K562 (cell line): ENCODE data around the gene LIG3. TPM values are rescaled to one million over a fixed set of nuclear protein-coding genes. Genes with fewer than 3 reads are reported as not detected.
A peak's percentile ranks its signal among the peaks of the same experiment; 100 is the strongest.

Source experiments
- ATF7 ChIP-seq: fragments of 450-650 bp; IDR thresholded peaks from 2 replicates; pipeline ENCODE4 v1.7.1; 2014; ENCODE audit warnings: mild to moderate bottlenecking, moderate library complexity
- KLF13 ChIP-seq: fragments of 450-650 bp; IDR thresholded peaks from 2 replicates; pipeline ENCODE4 v1.6.1; 2016; ENCODE audit warnings: missing genetic modification characterization, low read depth, mild to moderate bottlenecking, missing compliant biosample characterization, moderate library complexity, borderline replicate concordance
- MGA ChIP-seq: fragments of 450-650 bp; IDR thresholded peaks from 2 replicates; pipeline ENCODE4 v1.6.1; 2016; ENCODE audit warnings: mild to moderate bottlenecking, moderate library complexity
- NCOA1 ChIP-seq: fragments of 450-650 bp; IDR thresholded peaks from 2 replicates; pipeline ENCODE4 v1.6.1; 2016; ENCODE audit warnings: low read depth
- SAFB2 ChIP-seq: fragments of 200-400 bp; formaldehyde crosslinking; IDR thresholded peaks from 2 replicates; pipeline ENCODE4 v1.6.1; 2018; ENCODE audit warnings: borderline replicate concordance, low read length, low read depth, moderate library complexity; ENCODE audit not compliant: severe bottlenecking
- ZNF717 ChIP-seq: fragments of 250-450 bp; sonication (Bioruptor Pico); IDR thresholded peaks from 2 replicates; pipeline ENCODE4 v1.5.0; 2021
- polyA plus RNA-seq, 8 experiments: library from polyadenylated mRNA; depleted of rRNA in 4 of 8; stranded (reverse) in 5 of 8; unstranded in 3 of 8; fragments of >200 nt; fragmentation: Nextera tagmentation in 2 of 8; fragmentation: Illumina TruSeq in 1 of 8; extraction: Ambion mirVana in 2 of 8; extraction: Trizol in 1 of 8; gene quantifications; 2 replicates each; pipeline versions ENCODE4 v1.2.1 to v1.2.3, GENCODE V29; 2011 to 2014; ENCODE audit warnings: inconsistent platforms in 1 of 8, missing spikeins in 1 of 8
- total RNA-seq, 7 experiments: library from RNA; depleted of rRNA in 6 of 7; stranded (reverse); fragments of >200 nt in 6 of 7; fragmentation: Illumina TruSeq in 2 of 7; extraction: Trizol in 2 of 7; gene quantifications; 2 replicates each; pipeline versions ENCODE4 v1.2.1 to v1.2.3, GENCODE V29; 2011 to 2021; ENCODE audit warnings: low replicate concordance in 1 of 7

Gene LIG3
- total and polyA plus RNA-seq, 9 of the 15 experiments (the other 6 are each of a cell fraction or from before 2014, with no cell fraction given): 7.6 to 75.0 (median 43.0) TPM

DNA sequence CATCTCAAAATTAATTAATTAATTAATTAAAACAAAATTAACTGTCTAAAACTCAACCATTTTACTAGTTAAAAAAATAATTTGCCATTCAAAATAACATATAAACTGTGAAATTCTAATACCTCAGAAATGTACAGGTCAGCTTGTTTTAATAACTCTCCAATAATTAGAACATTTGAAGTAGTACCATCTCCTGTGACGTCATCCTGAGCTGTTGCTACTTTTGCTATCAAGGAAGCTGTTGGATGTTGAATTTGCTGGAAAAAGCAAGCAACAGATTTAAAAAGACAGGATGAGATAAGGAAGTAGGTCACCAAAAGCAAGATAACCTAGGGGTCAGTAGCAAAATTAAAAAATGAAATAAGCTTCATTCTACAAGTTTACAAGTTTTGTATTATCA, 21.9 kb upstream of the LIG3 start (continued):
- TF ChIP-seq ZNF717 (CRISPR knock-in tag) (no peak), MGA (no peak), SAFB2 (no peak), ATF7 (peak; percentile 42; the same call in 1 of the 2 replicates), NCOA1 (no peak), KLF13 (tag) (no peak)
